ENCODE measurements around the gene ZFP36L1. TPM values are rescaled to one million over a fixed set of nuclear protein-coding genes. Genes with fewer than 3 reads are reported as not detected.

The ZFP36L1 gene
- total and polyA plus RNA-seq, 9 of the 15 experiments (the other 6 are each of a cell fraction or from before 2014, with no cell fraction given): 1.3 to 26.6 (median 3.7) TPM

GRCh38 chr14:68816183-68816942 lies 23.5 kb upstream of the ZFP36L1 start (continued):
- TF ChIP-seq ZNF740 (CRISPR knock-in tag; IDR thresholded peaks at IDR 0.05) (0 out of 2 replicates have a peak, but pooled peaks have one; percentile 5), ZNF740 (tag; IDR thresholded peaks at IDR 0.05) (no peak; a peak in 1 of 4 replicates), BRF2 (IDR thresholded peaks at IDR 0.05; ENCODE audit: borderline replicate concordance, insufficient read depth, insufficient read length) (no peak), GABPA (tag; conservative IDR thresholded peaks at IDR 0.05; ENCODE audit: low read depth) (peak; percentile 32; the same call in 1 of the 2 replicates), ARID1B (IDR thresholded peaks at IDR 0.05) (no peak), BRF1 (IDR thresholded peaks at IDR 0.05; ENCODE audit: borderline replicate concordance, extremely low read depth, insufficient read length) (no peak), ZNF57 (CRISPR knock-in tag; IDR thresholded peaks at IDR 0.05) (no peak), ZNF780A (CRISPR knock-in tag; IDR thresholded peaks at IDR 0.05) (no peak), ZNF274 (IDR thresholded peaks at IDR 0.05; ENCODE audit: borderline replicate concordance, low read depth, low read length) (no peak), SMAD4 (CRISPR knock-in tag; conservative IDR thresholded peaks at IDR 0.05) (peak; percentile 87), HDAC1 (IDR thresholded peaks at IDR 0.05) (no peak), ILK (tag; IDR thresholded peaks at IDR 0.05; ENCODE audit: borderline replicate concordance, low read depth) (no peak), ZNF766 (CRISPR knock-in tag; conservative IDR thresholded peaks at IDR 0.05) (no peak; the same call in 1 of the 2 replicates), ZBTB33 (CRISPR knock-in tag; IDR thresholded peaks at IDR 0.05) (peak; percentile 62; the same call in 1 of the 2 replicates), MLX (CRISPR knock-in tag; conservative IDR thresholded peaks at IDR 0.05) (no peak), ZNF707 (CRISPR knock-in tag; conservative IDR thresholded peaks at IDR 0.05) (no peak), ZFPM2 (CRISPR knock-in tag; IDR thresholded peaks at IDR 0.05) (no peak), ZNF511 (CRISPR knock-in tag; IDR thresholded peaks at IDR 0.05) (peak; percentile 92; the same call in 1 of the 2 replicates), TAL1 (IDR thresholded peaks at IDR 0.05) (no peak), ATF1 (CRISPR knock-in tag; IDR thresholded peaks at IDR 0.05) (no peak), ATF1 (tag; IDR thresholded peaks at IDR 0.05) (peak; percentile 71), USF1 (CRISPR knock-in tag; IDR thresholded peaks at IDR 0.05) (no peak)
